Measurements from ENCODE around the gene RTTN.

The RTTN gene

GRCh38 chr18:70135604-70136003, 69.9 kb downstream of the RTTN start:
- H3K4me1 ChIP-seq (ENCODE audit: control insufficient read depth in 1 of 2, insufficient read depth in 1 of 2, low read depth in 1 of 2, low read length in 1 of 2) = no peaks in the 10 kb centered on the region
- peaks cover 12% of the 10 kb centered on the region for H3K36me3 ChIP-seq
- no peaks in the 10 kb centered on the region for H3K27me3 ChIP-seq
- H3K4me3 ChIP-seq (ENCODE audit: low read depth in 1 of 2, low read length in 1 of 2) = no peak overlapping the region
- no peak overlapping the region for H3K27ac ChIP-seq
- H3K9me3 ChIP-seq = no peaks in the 10 kb centered on the region
- no peak for TF ChIP-seq CTCF (IDR thresholded peaks at IDR 0.05)

- TF ChIP-seq CTCF (IDR thresholded peaks at IDR 0.05) = no peak
- Histone ChIP-seq H3K4me1 (ENCODE audit: control insufficient read depth in 1 of 2, insufficient read depth in 1 of 2, low read depth in 1 of 2, low read length in 1 of 2) (no peaks in the 10 kb centered on the region), H3K9me3 (no peaks in the 10 kb centered on the region), H3K27ac (no peak overlapping the region), H3K4me3 (ENCODE audit: low read depth in 1 of 2, low read length in 1 of 2) (no peak overlapping the region), H3K27me3 (no peaks in the 10 kb centered on the region), H3K36me3 (peaks cover 8% of the 10 kb centered on the region)
These were observed 72.5 kb downstream of the RTTN start for GRCh38 chr18:70132999-70133398.

GRCh38 chr18:70128271-70128670, 77.2 kb downstream of the RTTN start:
- TF ChIP-seq CTCF (IDR thresholded peaks at IDR 0.05) = no peak
- peaks cover 6% of the 10 kb centered on the region for H3K36me3 ChIP-seq

GRCh38 chr18:70127359-70127758, 78.1 kb downstream of the RTTN start:
- no peaks in the 10 kb centered on the region for H3K4me1 ChIP-seq (ENCODE audit: control insufficient read depth in 1 of 2, insufficient read depth in 1 of 2, low read depth in 1 of 2, low read length in 1 of 2)
- TF ChIP-seq CTCF (IDR thresholded peaks at IDR 0.05) = no peak
- no peak overlapping the region for H3K4me3 ChIP-seq (ENCODE audit: low read depth in 1 of 2, low read length in 1 of 2)
- H3K27me3 ChIP-seq = no peaks in the 10 kb centered on the region
- no peak overlapping the region for H3K27ac ChIP-seq
- peaks cover 6% of the 10 kb centered on the region for H3K36me3 ChIP-seq
- H3K9me3 ChIP-seq = no peaks in the 10 kb centered on the region

More at GRCh38 chr18:70128271-70128670, 77.2 kb downstream of the RTTN start:
- Histone ChIP-seq H3K27ac (no peak overlapping the region), H3K27me3 (no peaks in the 10 kb centered on the region), H3K9me3 (no peaks in the 10 kb centered on the region), H3K4me1 (ENCODE audit: control insufficient read depth in 1 of 2, insufficient read depth in 1 of 2, low read depth in 1 of 2, low read length in 1 of 2) (no peaks in the 10 kb centered on the region), H3K4me3 (ENCODE audit: low read depth in 1 of 2, low read length in 1 of 2) (no peak overlapping the region)

- Histone ChIP-seq H3K27ac (no peak overlapping the region), H3K4me1 (ENCODE audit: control insufficient read depth in 1 of 2, insufficient read depth in 1 of 2, low read depth in 1 of 2, low read length in 1 of 2) (no peaks in the 10 kb centered on the region), H3K4me3 (ENCODE audit: low read depth in 1 of 2, low read length in 1 of 2) (no peak overlapping the region), H3K36me3 (peaks cover 6% of the 10 kb centered on the region), H3K9me3 (no peaks in the 10 kb centered on the region), H3K27me3 (no peaks in the 10 kb centered on the region)
- TF ChIP-seq CTCF (IDR thresholded peaks at IDR 0.05) = no peak
These were observed 78.7 kb downstream of the RTTN start for GRCh38 chr18:70126832-70127231.

- Histone ChIP-seq H3K27me3 (no peaks in the 10 kb centered on the region), H3K27ac (no peak overlapping the region), H3K4me1 (ENCODE audit: control insufficient read depth in 1 of 2, insufficient read depth in 1 of 2, low read depth in 1 of 2, low read length in 1 of 2) (no peaks in the 10 kb centered on the region), H3K9me3 (no peaks in the 10 kb centered on the region), H3K4me3 (ENCODE audit: low read depth in 1 of 2, low read length in 1 of 2) (no peak overlapping the region), H3K36me3 (peaks cover 6% of the 10 kb centered on the region)
- TF ChIP-seq CTCF (IDR thresholded peaks at IDR 0.05) = no peak
These were observed 81.3 kb downstream of the RTTN start for GRCh38 chr18:70124139-70124538.

All from neutrophil (primary cell).